SJSA1 (cell line): ENCODE data around the gene CFAP91. TPM values are rescaled to one million over a fixed set of nuclear protein-coding genes. Genes with fewer than 3 reads are reported as not detected.

Experiments used
- DNase-seq, 2 experiments: peaks; one replicate each; pipeline ENCODE4 v3.0.0-alpha.2; 2015 to 2020; ENCODE audit warnings: low spot score in 2 of 2, low read depth in 1 of 2
- H3K27ac ChIP-seq: fragments of 250-450 bp; sonication (Bioruptor Pico); 2 replicates; pipeline ENCODE4 v1.5.1; 2020; ENCODE audit warnings: mild to moderate bottlenecking, moderate library complexity
- H3K27me3 ChIP-seq: fragments of 250-450 bp; sonication (Bioruptor Pico); replicated peaks from 2 replicates; pipeline ENCODE4 v1.5.1; 2020; ENCODE audit warnings: mild to moderate bottlenecking, moderate library complexity
- H3K36me3 ChIP-seq: fragments of 250-450 bp; sonication (Bioruptor Pico); 2 replicates; pipeline ENCODE4 v1.5.1; 2020; ENCODE audit warnings: mild to moderate bottlenecking
- H3K4me1 ChIP-seq: fragments of 250-450 bp; sonication (Bioruptor Pico); replicated peaks from 2 replicates; pipeline ENCODE4 v1.6.1; 2021; ENCODE audit warnings: mild to moderate bottlenecking
- H3K4me3 ChIP-seq: fragments of 250-450 bp; sonication (Bioruptor Pico); 2 replicates; pipeline ENCODE4 v1.5.1; 2020; ENCODE audit warnings: mild to moderate bottlenecking
- H3K9me3 ChIP-seq: fragments of 250-450 bp; sonication (Bioruptor Pico); replicated peaks from 2 replicates; pipeline ENCODE4 v1.5.1; 2020; ENCODE audit warnings: mild to moderate bottlenecking
- total RNA-seq: library from RNA; depleted of rRNA; stranded (reverse); fragments of >200 nt; shearing (Covaris generic); gene quantifications from 2 replicates; pipeline ENCODE4 v1.2.3, GENCODE V29; 2014

CFAP91 gene
- total RNA-seq, 1 experiment from 2014 or later = 0.18 TPM

DNA sequence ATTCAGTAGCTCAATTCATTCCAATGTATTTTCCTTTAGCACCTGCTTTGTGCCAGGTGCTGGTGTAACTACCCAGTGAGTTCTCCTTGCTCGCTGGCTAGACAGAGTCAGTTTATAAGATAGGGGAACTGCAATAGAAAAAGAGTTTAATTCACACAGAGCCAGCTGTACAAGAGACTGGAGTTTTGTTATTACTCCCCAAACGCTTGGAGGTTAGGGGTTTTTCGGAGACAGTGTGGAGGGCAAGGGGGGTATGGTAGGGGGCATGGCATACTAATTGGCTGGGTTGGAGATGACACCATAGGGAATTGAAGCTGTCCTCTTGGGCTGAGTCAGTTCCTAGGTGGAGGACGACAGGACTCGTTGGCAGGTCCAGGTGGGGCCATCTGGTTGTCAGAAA is 5.4 kb upstream of the CFAP91 start:
- DNase-seq = no peak
- Histone ChIP-seq H3K4me3 (no peak overlapping the region), H3K4me1 (peaks cover 9% of the 10 kb centered on the region), H3K9me3 (peaks cover 4% of the 10 kb centered on the region; the same call in 1 of the 2 replicates), H3K27me3 (no peaks in the 10 kb centered on the region), H3K27ac (no peak overlapping the region), H3K36me3 (no peaks in the 10 kb centered on the region)

DNA sequence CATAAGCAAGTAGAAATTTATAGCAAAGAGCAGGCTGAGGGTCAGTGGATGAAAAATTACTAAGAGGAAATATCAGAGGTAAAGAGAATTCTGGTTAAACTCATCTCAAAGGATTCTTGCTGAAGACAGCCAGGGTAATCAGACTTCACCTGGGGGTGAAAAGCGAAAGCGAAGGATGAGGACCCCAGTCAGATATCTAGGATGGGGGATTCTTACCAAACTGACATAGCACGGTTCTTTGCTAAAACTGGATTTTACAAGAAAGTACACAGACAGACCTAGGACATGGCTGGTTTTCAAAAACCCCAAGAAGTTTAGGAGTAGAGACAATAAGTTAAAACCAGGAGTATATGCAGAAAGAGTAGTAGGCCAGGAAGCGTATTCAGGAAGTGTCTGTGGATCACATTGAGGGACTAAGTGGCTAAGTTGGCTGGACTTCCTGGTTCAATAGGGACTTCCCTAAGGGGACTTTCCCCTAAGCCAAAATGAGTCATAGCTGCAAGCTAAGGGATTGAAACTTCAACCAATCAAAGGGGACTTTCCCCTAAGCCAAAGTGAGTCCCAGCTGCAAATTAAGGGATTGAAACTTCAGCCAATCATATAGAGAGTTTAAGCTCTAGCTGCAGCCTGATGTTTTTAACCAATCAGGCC is 2.4 kb upstream of the CFAP91 start:
- Histone ChIP-seq H3K27ac (peak overlapping the region; percentile 42), H3K9me3 (peaks cover 4% of the 10 kb centered on the region; the same call in 1 of the 2 replicates)
- DNase-seq = peak in 1 of 2 experiments; percentile 26

DNA sequence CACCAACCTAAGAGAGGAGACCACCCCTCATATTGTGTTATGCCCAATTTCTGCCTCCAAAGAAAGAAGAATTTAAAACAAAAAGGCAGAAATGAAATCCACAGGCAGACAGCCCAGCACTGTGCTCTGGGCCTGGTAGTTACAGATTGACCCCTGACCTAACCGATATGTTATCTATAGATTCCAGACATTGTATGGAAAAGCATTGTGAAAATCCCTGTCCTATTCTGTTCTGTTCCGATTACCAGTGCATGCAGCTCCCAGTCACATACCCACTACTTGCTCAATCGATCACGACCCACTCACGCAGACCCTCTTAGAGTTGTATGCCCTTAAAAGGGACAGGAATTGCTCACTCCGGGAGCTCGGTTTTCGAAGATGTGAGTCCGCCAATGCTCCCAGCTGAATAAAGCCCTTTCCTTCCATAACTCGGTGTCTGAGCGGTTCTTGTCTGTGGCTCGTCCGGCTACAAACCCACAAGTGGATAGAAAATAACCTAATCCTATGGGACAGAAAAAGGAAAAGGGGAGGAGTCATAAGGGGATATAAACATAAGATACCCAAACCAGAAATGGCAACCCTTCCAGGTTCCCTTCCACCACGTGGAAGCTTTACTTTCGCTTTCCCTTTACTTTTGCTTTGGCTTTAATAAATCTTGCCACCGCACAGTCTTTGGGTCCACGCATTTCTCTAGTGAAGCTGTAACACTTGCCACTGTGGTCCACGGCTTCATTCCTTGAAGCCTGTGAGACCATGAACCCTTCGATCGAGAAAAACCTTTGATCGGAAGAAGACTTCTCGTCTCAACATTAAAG is 1.7 kb upstream of the CFAP91 start:
- Histone ChIP-seq H3K4me3 (no peak overlapping the region), H3K27ac (peak overlapping the region; percentile 42; the same call in 1 of the 2 replicates), H3K36me3 (no peaks in the 10 kb centered on the region), H3K9me3 (peaks cover 4% of the 10 kb centered on the region; the same call in 1 of the 2 replicates), H3K4me1 (peaks cover 15% of the 10 kb centered on the region), H3K27me3 (no peaks in the 10 kb centered on the region)
- no peak for DNase-seq

More for the DNA sequence above, 2.4 kb upstream of the CFAP91 start:
- no peaks in the 10 kb centered on the region for H3K27me3 ChIP-seq
- H3K4me1 ChIP-seq = peaks cover 15% of the 10 kb centered on the region
- H3K4me3 ChIP-seq = no peak overlapping the region
- H3K36me3 ChIP-seq = no peaks in the 10 kb centered on the region

DNA sequence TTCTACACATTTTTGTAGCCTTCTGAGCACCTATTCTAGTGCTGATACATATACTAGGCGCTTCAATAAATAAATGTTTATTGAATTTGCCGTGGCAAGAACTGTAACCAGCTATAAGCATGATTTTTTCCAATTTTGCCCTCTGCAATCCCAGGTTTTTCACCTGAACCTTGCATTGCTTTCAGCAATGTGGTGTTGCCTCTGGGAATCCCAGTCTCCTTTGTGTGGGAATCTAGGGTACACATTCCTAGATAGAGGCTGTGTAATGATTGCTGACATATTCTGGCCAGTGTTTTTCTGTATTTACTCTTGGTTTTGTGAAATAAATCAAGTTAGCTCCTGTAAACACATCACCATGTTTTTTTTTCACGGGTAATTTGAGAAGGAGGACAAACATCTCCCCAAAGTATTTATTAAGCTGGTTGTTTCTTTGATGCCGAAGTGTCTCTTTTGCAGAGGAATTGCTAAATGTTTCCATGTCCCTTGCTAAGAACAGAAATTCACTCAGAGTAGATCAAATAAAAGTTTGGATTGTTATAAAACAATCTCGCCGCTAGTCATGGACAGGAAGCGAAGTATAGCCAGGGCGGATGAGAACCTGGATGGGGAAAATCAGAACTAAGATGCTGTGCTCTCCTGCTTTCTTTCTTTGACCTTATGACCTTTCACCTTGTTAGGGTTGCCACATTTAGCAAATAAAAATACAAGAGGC is 1.2 kb downstream of the CFAP91 start:
- Histone ChIP-seq H3K4me3 (no peak overlapping the region), H3K9me3 (peaks cover 4% of the 10 kb centered on the region; the same call in 1 of the 2 replicates), H3K27ac (no peak overlapping the region), H3K36me3 (no peaks in the 10 kb centered on the region), H3K4me1 (peaks cover 15% of the 10 kb centered on the region), H3K27me3 (no peaks in the 10 kb centered on the region)
- no peak for DNase-seq

DNA sequence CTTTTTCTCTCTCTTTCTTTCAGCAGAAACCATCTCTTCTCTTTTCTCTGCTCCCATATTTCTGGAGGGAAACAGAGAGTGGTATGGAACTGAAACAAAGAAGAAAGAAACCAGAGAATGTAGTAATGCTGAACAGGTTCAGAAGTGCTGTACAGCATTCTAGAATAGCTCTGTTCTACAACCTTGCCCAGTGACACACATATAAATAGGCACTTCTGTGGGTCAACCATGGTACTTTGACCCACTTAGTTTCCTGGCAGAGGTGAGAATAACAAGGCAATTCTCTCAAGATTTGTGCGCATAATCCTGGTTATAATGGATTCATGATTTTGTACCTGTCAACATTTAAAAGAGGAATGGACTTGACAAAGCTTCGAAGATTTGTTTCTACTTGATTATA is 12.3 kb downstream of the CFAP91 start:
- H3K4me1 ChIP-seq = no peaks in the 10 kb centered on the region
- H3K27me3 ChIP-seq = no peaks in the 10 kb centered on the region
- no peaks in the 10 kb centered on the region for H3K9me3 ChIP-seq
- H3K27ac ChIP-seq = no peak overlapping the region
- DNase-seq = no peak
- H3K36me3 ChIP-seq = no peaks in the 10 kb centered on the region
- H3K4me3 ChIP-seq = no peak overlapping the region

DNA sequence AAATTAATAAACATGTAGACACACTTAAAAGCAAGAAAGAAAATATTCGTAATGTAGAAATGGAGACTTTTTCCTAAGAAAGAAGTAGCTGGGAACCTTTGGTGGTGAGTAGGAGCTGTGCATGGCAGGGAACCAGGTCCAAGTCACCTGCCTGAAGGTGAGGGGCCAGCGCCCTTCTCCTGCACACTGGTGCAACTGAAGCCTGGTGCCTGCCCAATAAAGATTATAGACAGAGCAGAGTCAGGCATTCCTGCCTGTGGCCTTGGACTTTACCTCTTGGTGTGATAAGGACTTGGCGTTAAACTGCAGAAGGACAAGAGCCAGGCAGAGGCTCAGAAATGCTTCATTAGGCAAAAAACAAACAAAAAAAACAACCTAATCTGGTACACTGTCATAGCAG is 14.2 kb downstream of the CFAP91 start:
- Histone ChIP-seq H3K9me3 (no peaks in the 10 kb centered on the region), H3K27me3 (no peaks in the 10 kb centered on the region), H3K4me3 (no peak overlapping the region), H3K27ac (no peak overlapping the region), H3K36me3 (no peaks in the 10 kb centered on the region), H3K4me1 (no peaks in the 10 kb centered on the region)
- DNase-seq = no peak

DNA sequence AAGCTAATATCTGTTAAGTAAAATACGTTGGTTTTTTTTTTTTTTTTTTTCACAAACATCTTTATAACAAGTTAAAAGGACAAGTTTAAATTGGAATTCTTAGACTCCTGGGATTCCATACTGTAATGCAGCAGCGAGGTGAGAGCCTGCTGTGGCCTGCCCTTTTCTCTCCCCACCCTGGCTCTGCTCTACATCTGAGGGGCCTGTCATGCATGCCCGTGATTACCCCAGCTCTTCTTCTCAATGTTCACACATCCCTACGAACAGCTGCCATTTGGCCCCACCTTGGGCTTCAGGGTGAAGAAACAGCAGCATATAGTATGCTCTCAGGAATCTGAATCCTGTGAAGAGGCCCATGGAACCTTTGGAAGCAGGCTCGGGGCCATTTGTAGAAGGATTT is 14.7 kb downstream of the CFAP91 start:
- H3K36me3 ChIP-seq = no peaks in the 10 kb centered on the region
- H3K9me3 ChIP-seq = no peaks in the 10 kb centered on the region
- no peak for DNase-seq
- no peaks in the 10 kb centered on the region for H3K27me3 ChIP-seq
- no peaks in the 10 kb centered on the region for H3K4me1 ChIP-seq
- no peak overlapping the region for H3K4me3 ChIP-seq
- no peak overlapping the region for H3K27ac ChIP-seq

DNA sequence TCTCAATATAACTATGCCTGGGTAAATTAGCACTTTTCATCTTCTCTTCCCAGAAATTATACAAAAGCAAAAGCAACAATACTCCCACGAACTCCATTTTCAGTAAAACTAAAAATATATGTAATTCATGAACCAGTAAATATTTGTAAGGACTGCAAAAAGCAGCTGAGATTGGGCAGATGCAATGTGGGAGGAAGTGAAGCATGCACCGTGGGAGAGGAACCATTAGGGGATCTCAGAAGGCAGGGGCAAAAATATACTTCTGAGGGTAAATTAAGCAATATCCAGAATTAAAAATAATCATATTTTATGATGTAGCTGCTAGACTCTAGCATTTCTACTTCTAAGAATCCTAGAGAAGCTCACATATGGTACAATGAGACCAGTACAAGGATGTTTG is 20.2 kb downstream of the CFAP91 start:
- no peak overlapping the region for H3K4me3 ChIP-seq
- no peaks in the 10 kb centered on the region for H3K4me1 ChIP-seq
- no peaks in the 10 kb centered on the region for H3K36me3 ChIP-seq
- no peak for DNase-seq
- no peaks in the 10 kb centered on the region for H3K27me3 ChIP-seq
- H3K9me3 ChIP-seq = no peaks in the 10 kb centered on the region
- H3K27ac ChIP-seq = no peak overlapping the region

DNA sequence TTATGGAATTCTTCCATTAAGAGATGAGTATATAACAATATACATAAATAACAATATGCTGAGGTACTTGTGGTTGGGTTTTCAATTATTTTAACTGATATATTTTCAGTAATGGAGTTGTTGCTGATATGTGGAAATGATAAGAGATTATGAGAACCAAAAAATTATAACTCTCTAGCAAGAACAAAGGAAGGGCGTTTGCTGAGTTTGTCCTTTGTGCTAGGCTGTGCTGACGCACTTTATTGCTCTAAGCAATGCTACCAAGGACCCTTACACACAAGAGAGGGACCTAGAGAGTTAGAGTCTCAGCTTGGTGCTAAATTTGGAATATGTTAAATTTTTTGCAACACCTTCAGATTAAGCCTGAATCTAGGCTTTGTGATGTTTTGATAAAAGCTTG is 24.1 kb downstream of the CFAP91 start:
- no peaks in the 10 kb centered on the region for H3K27me3 ChIP-seq
- H3K27ac ChIP-seq = no peak overlapping the region
- H3K36me3 ChIP-seq = no peaks in the 10 kb centered on the region
- H3K4me3 ChIP-seq = no peak overlapping the region
- DNase-seq = no peak
- peaks cover 9% of the 10 kb centered on the region for H3K4me1 ChIP-seq
- H3K9me3 ChIP-seq = no peaks in the 10 kb centered on the region

DNA sequence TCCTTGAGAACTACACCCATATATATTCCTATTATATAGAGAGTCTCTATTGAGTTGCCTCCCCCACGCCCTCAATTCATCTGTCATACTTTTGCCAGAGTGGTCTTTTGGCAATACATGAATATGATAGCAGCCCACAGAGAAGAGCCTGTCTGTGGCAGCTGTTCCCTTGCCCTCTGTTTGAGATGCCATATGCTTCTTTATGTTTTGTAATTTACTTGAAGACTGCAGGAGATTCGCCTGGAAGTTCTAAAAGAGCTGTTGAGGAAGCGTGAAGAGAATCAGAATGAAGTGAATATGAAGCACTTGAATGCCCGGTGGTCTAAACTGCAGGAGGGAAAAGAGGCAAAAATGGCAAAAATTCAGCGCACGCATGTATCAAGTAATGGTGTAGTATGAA is 27.2 kb downstream of the CFAP91 start:
- H3K27ac ChIP-seq = no peak overlapping the region
- no peaks in the 10 kb centered on the region for H3K9me3 ChIP-seq
- DNase-seq = no peak

DNA sequence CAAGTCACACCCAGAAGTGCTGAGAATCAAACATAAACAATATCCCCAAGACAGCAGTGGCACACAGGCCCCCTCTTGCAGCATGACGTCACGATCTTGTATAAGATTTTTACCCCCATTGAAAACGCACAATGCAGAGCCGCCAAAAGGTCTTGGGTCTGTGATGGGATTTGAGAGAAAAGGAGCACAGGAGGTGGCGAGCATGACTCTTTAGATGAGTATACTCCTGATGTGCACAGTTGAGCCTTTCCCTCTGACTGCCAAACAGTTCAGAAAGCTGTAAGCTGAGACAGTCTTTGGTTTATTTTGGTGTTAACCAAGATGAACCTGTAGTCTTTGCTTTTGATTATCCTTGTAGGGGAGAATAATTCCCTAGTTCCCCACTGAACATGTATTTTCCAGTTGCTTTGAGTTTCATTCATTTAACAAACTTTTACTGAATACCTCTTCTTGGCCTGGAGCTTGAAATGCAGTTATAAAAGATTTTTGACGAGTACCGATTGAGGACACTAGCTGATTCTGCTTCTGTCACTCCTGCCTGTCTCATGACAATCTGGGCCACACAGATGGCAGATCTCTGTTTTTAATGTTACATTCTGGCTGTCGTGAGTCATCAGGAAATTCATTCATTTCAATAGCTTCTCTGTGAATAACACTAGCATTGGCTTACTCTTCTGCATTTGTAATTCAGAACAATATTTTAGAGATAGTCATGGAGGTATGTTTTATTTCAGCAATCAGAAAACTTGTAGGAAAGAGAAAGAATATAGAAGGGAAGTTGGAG is 28.9 kb downstream of the CFAP91 start:
- H3K4me3 ChIP-seq = peak overlapping the region; percentile 6
- no peaks in the 10 kb centered on the region for H3K27me3 ChIP-seq
- peak; percentile 52 to 69 for DNase-seq

More for the DNA sequence above, 27.2 kb downstream of the CFAP91 start:
- Histone ChIP-seq H3K4me3 (no peak overlapping the region), H3K36me3 (no peaks in the 10 kb centered on the region), H3K27me3 (no peaks in the 10 kb centered on the region), H3K4me1 (peaks cover 23% of the 10 kb centered on the region)

DNA sequence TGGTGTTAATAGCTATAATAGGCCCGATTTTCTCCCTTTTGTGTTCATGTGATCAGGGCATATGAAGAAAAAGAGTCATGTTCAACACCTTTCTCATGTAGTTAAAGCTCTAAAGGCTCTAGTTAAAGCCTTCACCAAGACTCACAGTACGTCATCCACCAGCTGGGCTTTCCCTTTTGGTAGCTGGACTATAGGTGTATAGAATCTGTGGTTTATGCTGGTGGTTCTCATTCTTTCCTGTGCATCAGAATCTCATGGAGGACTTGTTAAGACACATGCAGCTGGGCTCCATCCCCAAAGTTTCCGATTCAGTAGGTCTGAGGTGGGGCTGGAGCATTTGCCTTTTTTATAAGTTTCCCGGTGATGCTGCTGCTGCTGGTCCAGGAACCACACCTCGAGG is 31.0 kb downstream of the CFAP91 start:
- DNase-seq = no peak
- no peak overlapping the region for H3K4me3 ChIP-seq
- no peaks in the 10 kb centered on the region for H3K36me3 ChIP-seq
- peaks cover 31% of the 10 kb centered on the region for H3K4me1 ChIP-seq
- H3K9me3 ChIP-seq = no peaks in the 10 kb centered on the region
- no peak overlapping the region for H3K27ac ChIP-seq
- H3K27me3 ChIP-seq = no peaks in the 10 kb centered on the region

More for the DNA sequence above, 28.9 kb downstream of the CFAP91 start:
- no peaks in the 10 kb centered on the region for H3K9me3 ChIP-seq
- peaks cover 23% of the 10 kb centered on the region for H3K4me1 ChIP-seq
- peak overlapping the region; percentile 75 for H3K27ac ChIP-seq
- H3K36me3 ChIP-seq = no peaks in the 10 kb centered on the region

DNA sequence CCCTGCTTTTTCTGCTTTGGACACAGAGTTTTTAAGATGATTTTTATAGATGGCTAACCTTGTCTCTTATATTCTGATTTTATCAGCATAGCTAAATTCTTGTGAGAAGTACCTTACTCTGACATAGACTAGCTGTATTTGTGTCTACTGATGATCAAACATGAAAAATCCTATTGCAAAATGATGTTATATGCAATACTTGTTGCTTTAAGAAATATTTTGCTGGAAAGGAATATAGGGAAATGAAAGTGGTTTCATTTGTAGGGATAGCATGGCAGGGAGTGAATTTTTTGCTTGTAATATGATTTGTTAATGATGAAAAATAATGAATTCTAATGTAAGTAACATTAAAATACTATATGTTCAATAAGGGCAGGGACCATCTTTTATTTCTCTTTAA is 35.9 kb downstream of the CFAP91 start:
- no peaks in the 10 kb centered on the region for H3K27me3 ChIP-seq
- no peaks in the 10 kb centered on the region for H3K36me3 ChIP-seq
- DNase-seq = no peak
- no peaks in the 10 kb centered on the region for H3K9me3 ChIP-seq
- H3K4me1 ChIP-seq = peaks cover 8% of the 10 kb centered on the region
- no peak overlapping the region for H3K4me3 ChIP-seq
- H3K27ac ChIP-seq = no peak overlapping the region
